ENCODE measurements around the gene WTAP. TPM values are rescaled to one million over a fixed set of nuclear protein-coding genes. Genes with fewer than 3 reads are reported as not detected.

Gene WTAP
- total and polyA plus RNA-seq, 4 donors: 21.0 to 43.8 (median 36.5) TPM

DNA sequence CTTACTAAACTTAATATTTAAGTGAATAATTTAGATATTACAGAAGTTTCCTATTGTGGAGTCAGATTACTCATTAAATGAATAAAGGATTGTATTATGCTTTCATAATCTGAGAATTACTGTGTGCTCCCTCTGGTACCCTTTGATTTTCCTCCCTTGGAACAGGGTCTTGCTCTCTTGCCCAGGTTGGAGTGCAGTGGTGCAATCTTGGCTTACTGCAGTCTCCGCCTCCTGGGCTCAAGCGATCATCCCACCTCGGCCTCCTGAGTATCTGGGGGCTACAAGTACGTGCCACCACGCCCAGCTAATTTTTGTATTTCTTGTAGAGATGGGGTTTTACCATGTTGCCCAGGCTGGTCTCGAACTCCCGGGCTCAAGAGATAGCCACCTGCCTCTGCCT lies 9.6 kb downstream of the WTAP start:
- no peaks in the 10 kb centered on the region for H3K27me3 ChIP-seq (ENCODE audit: control insufficient read depth in 4 of 4, insufficient read depth in 4 of 4, low read length in 3 of 4)
- no peak overlapping the region for H3K27ac ChIP-seq (ENCODE audit: low read depth in 1 of 2, low read length in 2 of 2)
- H3K9ac ChIP-seq (ENCODE audit: low read depth in 1 of 2, low read length in 2 of 2): no peak overlapping the region
- no peak overlapping the region for H3K4me3 ChIP-seq (ENCODE audit: low read depth in 1 of 3, low read length in 3 of 3)
- no peak for DNase-seq (ENCODE audit: low spot score)
- H3K36me3 ChIP-seq (ENCODE audit: control insufficient read depth in 4 of 4, insufficient read depth in 3 of 4, low read depth in 1 of 4, low read length in 3 of 4): peaks cover 2 to 16% (median 14%) of the 10 kb centered on the region in 4 donors
- H3K9me3 ChIP-seq (ENCODE audit: control insufficient read depth in 4 of 4, low read length in 3 of 4): no peaks in the 10 kb centered on the region
- peaks cover 0 to 6% (median 4%) of the 10 kb centered on the region in 4 donors for H3K4me1 ChIP-seq (ENCODE audit: control insufficient read depth in 4 of 4, insufficient read depth in 4 of 4, low read length in 3 of 4)
- TF ChIP-seq, protein P1, sequence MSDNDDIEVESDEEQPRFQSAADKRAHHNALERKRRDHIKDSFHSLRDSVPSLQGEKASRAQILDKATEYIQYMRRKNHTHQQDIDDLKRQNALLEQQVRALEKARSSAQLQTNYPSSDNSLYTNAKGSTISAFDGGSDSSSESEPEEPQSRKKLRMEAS (IDR thresholded peaks at IDR 0.05): no peak
- TF ChIP-seq ATF3 (IDR thresholded peaks at IDR 0.05) (no peak), SP1 (IDR thresholded peaks at IDR 0.05) (no peak)
- 78% methylated on average over 7 of the region's 7 CpGs for WGBS

GRCh38 chr6:159739341-159739740 lies 12.0 kb downstream of the WTAP start:
- peaks cover 2 to 37% (median 30%) of the 10 kb centered on the region in 4 donors for H3K36me3 ChIP-seq (ENCODE audit: control insufficient read depth in 4 of 4, insufficient read depth in 3 of 4, low read depth in 1 of 4, low read length in 3 of 4)
- no peaks in the 10 kb centered on the region for H3K27me3 ChIP-seq (ENCODE audit: control insufficient read depth in 4 of 4, insufficient read depth in 4 of 4, low read length in 3 of 4)
- no peak overlapping the region for H3K27ac ChIP-seq (ENCODE audit: low read depth in 1 of 2, low read length in 2 of 2)
- WGBS: 69% methylated on average over 3 of the region's 3 CpGs
- no peak overlapping the region for H3K4me3 ChIP-seq (ENCODE audit: low read depth in 1 of 3, low read length in 3 of 3)
- H3K9ac ChIP-seq (ENCODE audit: low read depth in 1 of 2, low read length in 2 of 2): no peak overlapping the region
- H3K4me1 ChIP-seq (ENCODE audit: control insufficient read depth in 4 of 4, insufficient read depth in 4 of 4, low read length in 3 of 4): peaks cover 0 to 6% (median 0%) of the 10 kb centered on the region in 4 donors
- no peaks in the 10 kb centered on the region for H3K9me3 ChIP-seq (ENCODE audit: control insufficient read depth in 4 of 4, low read length in 3 of 4)
- DNase-seq (ENCODE audit: low spot score): no peak
- TF ChIP-seq FOXA2 (IDR thresholded peaks at IDR 0.05) (no peak), ZBTB33 (IDR thresholded peaks at IDR 0.05) (no peak), EGR1 (IDR thresholded peaks at IDR 0.05; ENCODE audit: low read depth in 2 of 2) (no peak), SP1 (IDR thresholded peaks at IDR 0.05) (no peak), TAF1 (conservative IDR thresholded peaks at IDR 0.05) (no peak), ATF3 (IDR thresholded peaks at IDR 0.05) (no peak), HNF4G (IDR thresholded peaks at IDR 0.05) (no peak), RXRA (IDR thresholded peaks at IDR 0.05) (no peak), NR2F2 (IDR thresholded peaks at IDR 0.05) (no peak), HNF4A (conservative IDR thresholded peaks at IDR 0.05) (no peak), GABPA (IDR thresholded peaks at IDR 0.05 in 1 of 2, conservative IDR thresholded peaks at IDR 0.05 in 1 of 2) (no peak), FOXA1 (IDR thresholded peaks at IDR 0.05) (no peak), YY1 (IDR thresholded peaks at IDR 0.05) (no peak), JUND (IDR thresholded peaks at IDR 0.05) (no peak)
- TF ChIP-seq, protein P1 (IDR thresholded peaks at IDR 0.05): no peak
- TF ChIP-seq, protein P2, sequence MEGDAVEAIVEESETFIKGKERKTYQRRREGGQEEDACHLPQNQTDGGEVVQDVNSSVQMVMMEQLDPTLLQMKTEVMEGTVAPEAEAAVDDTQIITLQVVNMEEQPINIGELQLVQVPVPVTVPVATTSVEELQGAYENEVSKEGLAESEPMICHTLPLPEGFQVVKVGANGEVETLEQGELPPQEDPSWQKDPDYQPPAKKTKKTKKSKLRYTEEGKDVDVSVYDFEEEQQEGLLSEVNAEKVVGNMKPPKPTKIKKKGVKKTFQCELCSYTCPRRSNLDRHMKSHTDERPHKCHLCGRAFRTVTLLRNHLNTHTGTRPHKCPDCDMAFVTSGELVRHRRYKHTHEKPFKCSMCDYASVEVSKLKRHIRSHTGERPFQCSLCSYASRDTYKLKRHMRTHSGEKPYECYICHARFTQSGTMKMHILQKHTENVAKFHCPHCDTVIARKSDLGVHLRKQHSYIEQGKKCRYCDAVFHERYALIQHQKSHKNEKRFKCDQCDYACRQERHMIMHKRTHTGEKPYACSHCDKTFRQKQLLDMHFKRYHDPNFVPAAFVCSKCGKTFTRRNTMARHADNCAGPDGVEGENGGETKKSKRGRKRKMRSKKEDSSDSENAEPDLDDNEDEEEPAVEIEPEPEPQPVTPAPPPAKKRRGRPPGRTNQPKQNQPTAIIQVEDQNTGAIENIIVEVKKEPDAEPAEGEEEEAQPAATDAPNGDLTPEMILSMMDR (IDR thresholded peaks at IDR 0.05; ENCODE audit: low read depth, low read length, missing input control): no peak
- TF ChIP-seq, protein P3, sequence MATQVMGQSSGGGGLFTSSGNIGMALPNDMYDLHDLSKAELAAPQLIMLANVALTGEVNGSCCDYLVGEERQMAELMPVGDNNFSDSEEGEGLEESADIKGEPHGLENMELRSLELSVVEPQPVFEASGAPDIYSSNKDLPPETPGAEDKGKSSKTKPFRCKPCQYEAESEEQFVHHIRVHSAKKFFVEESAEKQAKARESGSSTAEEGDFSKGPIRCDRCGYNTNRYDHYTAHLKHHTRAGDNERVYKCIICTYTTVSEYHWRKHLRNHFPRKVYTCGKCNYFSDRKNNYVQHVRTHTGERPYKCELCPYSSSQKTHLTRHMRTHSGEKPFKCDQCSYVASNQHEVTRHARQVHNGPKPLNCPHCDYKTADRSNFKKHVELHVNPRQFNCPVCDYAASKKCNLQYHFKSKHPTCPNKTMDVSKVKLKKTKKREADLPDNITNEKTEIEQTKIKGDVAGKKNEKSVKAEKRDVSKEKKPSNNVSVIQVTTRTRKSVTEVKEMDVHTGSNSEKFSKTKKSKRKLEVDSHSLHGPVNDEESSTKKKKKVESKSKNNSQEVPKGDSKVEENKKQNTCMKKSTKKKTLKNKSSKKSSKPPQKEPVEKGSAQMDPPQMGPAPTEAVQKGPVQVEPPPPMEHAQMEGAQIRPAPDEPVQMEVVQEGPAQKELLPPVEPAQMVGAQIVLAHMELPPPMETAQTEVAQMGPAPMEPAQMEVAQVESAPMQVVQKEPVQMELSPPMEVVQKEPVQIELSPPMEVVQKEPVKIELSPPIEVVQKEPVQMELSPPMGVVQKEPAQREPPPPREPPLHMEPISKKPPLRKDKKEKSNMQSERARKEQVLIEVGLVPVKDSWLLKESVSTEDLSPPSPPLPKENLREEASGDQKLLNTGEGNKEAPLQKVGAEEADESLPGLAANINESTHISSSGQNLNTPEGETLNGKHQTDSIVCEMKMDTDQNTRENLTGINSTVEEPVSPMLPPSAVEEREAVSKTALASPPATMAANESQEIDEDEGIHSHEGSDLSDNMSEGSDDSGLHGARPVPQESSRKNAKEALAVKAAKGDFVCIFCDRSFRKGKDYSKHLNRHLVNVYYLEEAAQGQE (IDR thresholded peaks at IDR 0.05): no peak

All from liver (tissue), 9 donors.